Astrocyte (in vitro differentiated cells and primary cell): ENCODE results near the gene GIPC3.

Experiments
- EZH2 ChIP-seq: IDR thresholded peaks from 2 replicates; pipeline ENCODE4 v1.6.1; 2012; ENCODE audit warnings: mild to moderate bottlenecking, low read length, inconsistent platforms; ENCODE audit not compliant: insufficient read depth
- TF ChIP-seq, protein P1 (sequence below): IDR thresholded peaks from 2 replicates; pipeline ENCODE4 v1.5.1; 2011; ENCODE audit warnings: low read depth, mild to moderate bottlenecking, inconsistent platforms, low read length, moderate library complexity; ENCODE audit not compliant: insufficient read depth

DNA sequence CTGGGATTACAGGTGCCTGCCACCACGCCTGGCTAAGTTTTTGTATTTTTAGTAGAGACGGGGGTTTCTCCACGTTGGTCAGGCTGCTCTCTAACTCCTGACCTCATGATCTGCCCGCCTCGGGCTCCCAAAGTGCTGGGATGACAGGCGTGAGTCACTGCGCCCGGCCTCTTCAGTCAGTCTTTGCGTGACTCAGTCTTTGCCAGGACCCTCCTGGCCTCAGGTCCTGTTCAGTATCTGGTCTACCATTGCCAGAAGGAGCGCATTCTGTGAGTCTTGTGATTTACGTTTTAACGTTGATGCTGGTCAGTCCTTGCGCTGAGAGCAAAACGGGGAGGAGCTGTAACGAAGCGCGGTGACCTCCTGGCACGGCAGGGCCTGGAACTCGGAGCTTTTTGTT lies 20.1 kb upstream of the GIPC3 start:
- no peak for TF ChIP-seq EZH2
- TF ChIP-seq, protein P1, sequence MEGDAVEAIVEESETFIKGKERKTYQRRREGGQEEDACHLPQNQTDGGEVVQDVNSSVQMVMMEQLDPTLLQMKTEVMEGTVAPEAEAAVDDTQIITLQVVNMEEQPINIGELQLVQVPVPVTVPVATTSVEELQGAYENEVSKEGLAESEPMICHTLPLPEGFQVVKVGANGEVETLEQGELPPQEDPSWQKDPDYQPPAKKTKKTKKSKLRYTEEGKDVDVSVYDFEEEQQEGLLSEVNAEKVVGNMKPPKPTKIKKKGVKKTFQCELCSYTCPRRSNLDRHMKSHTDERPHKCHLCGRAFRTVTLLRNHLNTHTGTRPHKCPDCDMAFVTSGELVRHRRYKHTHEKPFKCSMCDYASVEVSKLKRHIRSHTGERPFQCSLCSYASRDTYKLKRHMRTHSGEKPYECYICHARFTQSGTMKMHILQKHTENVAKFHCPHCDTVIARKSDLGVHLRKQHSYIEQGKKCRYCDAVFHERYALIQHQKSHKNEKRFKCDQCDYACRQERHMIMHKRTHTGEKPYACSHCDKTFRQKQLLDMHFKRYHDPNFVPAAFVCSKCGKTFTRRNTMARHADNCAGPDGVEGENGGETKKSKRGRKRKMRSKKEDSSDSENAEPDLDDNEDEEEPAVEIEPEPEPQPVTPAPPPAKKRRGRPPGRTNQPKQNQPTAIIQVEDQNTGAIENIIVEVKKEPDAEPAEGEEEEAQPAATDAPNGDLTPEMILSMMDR: no peak
